ENCODE data around the gene SPECC1. TPM values are rescaled to one million over a fixed set of nuclear protein-coding genes. Genes with fewer than 3 reads are reported as not detected.
A peak's percentile ranks its signal among the peaks of the same experiment; 100 is the strongest.

SPECC1 gene
- total RNA-seq, 3 donors from 2014 or later: 36.4 to 59.0 (median 51.8) TPM

DNA sequence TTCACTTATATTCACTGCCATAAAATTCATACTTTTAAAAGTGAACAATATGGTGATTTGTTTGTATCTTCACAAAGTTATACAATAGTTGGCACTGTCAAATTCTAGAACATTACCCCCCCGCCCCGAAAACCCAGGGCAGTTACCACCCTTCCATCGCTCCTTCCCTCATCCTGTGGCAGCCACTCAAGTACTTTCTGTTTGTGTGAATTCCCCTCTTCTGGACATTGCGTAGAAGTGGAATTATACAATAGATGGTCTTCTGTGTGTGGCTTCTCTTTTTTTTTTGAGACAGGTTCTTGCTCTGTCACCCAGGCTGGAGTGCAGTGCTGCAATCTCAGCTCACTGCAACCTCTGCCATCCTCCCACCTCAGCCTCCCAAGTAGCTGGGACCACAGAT is 58.6 kb downstream of the SPECC1 start:
- Histone ChIP-seq H3K27ac (no peak overlapping the region), H3K27me3 (no peaks in the 10 kb centered on the region), H3K4me1 (peaks cover 6 to 14% of the 10 kb centered on the region in 2 donors), H3K36me3 (no peaks in the 10 kb centered on the region), H3K4me3 (no peak overlapping the region), H3K9me3 (no peaks in the 10 kb centered on the region)
- intact Hi-C loops (cut with DNase I; ENCODE audit: low total_unique reads): no loop called here
- DNase-seq (ENCODE audit: low spot score in 2 of 2): no peak
- TF ChIP-seq, protein P1, sequence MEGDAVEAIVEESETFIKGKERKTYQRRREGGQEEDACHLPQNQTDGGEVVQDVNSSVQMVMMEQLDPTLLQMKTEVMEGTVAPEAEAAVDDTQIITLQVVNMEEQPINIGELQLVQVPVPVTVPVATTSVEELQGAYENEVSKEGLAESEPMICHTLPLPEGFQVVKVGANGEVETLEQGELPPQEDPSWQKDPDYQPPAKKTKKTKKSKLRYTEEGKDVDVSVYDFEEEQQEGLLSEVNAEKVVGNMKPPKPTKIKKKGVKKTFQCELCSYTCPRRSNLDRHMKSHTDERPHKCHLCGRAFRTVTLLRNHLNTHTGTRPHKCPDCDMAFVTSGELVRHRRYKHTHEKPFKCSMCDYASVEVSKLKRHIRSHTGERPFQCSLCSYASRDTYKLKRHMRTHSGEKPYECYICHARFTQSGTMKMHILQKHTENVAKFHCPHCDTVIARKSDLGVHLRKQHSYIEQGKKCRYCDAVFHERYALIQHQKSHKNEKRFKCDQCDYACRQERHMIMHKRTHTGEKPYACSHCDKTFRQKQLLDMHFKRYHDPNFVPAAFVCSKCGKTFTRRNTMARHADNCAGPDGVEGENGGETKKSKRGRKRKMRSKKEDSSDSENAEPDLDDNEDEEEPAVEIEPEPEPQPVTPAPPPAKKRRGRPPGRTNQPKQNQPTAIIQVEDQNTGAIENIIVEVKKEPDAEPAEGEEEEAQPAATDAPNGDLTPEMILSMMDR (IDR thresholded peaks at IDR 0.05): no peak
- TF ChIP-seq POLR2AphosphoS5 (IDR thresholded peaks at IDR 0.05) (no peak), POLR2A (IDR thresholded peaks at IDR 0.05) (no peak)

DNA sequence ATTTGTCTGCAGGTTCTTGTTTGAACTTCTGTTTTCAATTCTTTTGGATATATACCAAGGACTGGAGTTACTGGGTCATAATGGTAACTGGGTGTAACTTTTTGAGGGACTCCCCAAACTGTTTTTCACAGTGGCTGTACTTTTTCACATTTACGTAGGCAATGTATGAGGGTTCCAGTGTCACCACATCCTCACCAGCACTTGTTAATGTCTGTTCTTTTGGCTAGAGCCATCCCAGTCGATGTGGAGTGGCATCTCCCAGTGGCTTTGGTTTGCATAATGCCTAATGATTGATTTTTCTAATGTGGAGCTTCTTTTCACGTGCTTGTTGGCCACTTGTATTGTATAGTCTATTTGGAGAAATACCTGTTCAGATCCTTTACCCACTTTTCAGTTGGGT is 59.3 kb downstream of the SPECC1 start:
- no peak overlapping the region for H3K27ac ChIP-seq

DNA sequence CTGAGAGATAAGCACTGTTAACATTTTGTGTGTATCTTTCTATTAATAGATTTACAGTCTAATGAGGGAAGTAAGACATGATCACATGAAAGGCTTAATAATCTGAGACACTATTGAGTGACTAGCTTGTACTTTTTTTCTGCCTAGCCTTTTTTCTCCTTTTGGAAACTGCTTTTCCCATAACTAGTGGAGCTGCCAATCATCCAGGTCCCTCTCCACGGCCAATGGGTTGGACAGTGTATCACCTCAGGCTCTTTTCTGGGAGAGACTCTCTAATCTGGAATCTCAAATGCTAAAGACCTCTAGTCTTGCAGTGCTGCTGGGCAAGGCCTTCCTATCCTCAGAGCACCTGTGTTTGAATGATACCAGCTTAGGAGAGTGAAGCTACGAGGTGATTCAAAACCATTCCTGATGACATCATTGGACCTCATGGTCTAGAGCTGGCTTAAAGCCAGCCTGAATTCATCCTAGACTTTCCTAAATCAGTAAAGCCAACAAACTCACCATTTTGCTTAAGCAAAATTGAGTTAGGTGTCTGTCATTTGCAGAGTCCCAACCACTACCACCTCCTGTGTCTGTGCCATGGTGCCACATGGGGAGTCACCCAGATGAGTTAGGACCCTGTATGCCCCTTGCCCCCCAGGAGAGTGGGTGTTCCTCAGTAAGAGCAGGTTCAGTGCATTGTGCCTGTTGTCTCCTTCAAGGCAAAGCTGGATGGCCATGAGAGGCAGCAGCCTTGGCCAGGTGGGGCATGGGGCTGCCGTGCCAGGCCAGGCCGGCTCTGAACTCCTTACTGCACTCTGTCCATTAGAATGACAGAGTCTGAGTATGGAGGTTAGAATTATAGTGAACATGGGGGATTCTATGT is 62.9 kb downstream of the SPECC1 start:
- Histone ChIP-seq H3K4me1 (no peaks in the 10 kb centered on the region), H3K4me3 (no peak overlapping the region), H3K36me3 (no peaks in the 10 kb centered on the region), H3K27ac (no peak overlapping the region), H3K9me3 (no peaks in the 10 kb centered on the region), H3K27me3 (no peaks in the 10 kb centered on the region)
- intact Hi-C loops (cut with DNase I; ENCODE audit: low total_unique reads): no loop called here
- DNase-seq (ENCODE audit: low spot score in 2 of 2): no peak
- no peak for TF ChIP-seq POLR2A (IDR thresholded peaks at IDR 0.05)
- no peak for TF ChIP-seq POLR2AphosphoS5 (IDR thresholded peaks at IDR 0.05)

More for the DNA sequence above, 59.3 kb downstream of the SPECC1 start:
- Histone ChIP-seq H3K9me3 (no peaks in the 10 kb centered on the region), H3K4me3 (no peak overlapping the region), H3K27me3 (no peaks in the 10 kb centered on the region), H3K36me3 (no peaks in the 10 kb centered on the region), H3K4me1 (peaks cover 6 to 14% of the 10 kb centered on the region in 2 donors)
- intact Hi-C loops (cut with DNase I; ENCODE audit: low total_unique reads): no loop called here
- TF ChIP-seq POLR2A (IDR thresholded peaks at IDR 0.05): no peak
- no peak for TF ChIP-seq POLR2AphosphoS5 (IDR thresholded peaks at IDR 0.05)
- TF ChIP-seq, protein P1 (IDR thresholded peaks at IDR 0.05): no peak
- DNase-seq (ENCODE audit: low spot score in 2 of 2): no peak

DNA sequence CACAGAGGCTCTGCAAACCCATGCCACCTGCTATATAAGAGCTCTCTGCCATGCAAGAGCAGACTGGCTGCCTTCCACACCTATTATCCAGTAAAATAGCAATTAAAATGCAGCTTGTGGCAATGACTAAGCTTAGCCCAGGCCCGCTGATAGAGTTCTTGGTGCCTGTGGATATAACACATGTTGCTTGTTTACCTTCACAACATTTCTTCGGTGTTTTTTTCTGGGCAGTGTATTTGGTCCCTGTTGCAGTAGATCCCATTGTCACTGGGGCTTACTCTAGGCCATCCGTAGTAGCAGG is 63.5 kb downstream of the SPECC1 start:
- H3K27ac ChIP-seq: no peak overlapping the region

DNA sequence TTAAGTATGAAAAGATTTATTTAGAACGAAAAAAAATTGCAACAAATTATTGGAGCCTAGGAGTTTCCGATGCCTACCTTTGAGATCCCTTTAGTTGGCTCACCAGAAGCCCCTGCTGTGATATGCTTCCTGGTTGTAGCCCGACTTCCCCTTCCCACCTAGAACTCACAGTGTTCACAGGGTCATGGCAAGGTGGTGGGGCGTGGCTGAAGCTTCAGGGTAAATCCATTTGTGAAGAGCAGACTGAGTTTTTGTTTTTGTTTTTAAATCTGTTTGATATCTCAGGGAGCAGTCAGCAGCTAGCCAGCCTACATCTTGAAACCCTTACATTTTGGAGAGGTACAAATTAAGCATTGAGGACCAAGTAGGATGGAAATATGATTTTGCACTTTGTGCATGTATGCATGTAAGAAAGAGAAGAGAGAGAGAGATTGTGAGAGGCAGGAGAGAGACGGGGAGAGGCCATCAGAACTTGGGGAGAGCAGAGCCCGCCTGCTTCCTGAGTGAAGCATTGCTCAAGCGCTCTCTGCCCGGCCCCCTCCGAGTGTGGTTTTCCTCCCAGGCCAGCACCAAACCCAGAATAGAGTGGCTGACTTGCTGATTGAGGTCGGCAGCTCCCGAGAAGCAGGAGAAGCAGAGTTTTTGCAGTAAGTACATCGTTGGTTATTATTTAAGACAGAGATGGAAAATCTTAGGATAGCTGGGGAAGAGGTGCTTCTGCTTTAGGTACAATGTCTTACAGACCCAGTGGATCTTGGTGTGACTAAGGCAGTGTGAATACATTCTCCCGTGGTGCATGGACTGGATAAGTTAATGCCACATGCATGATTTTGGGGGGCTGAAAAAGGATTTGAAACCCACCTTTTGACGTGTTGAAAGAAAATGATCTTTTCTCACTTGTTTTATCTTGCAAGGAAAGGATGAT is 64.2 kb downstream of the SPECC1 start:
- TF ChIP-seq, protein P1 (IDR thresholded peaks at IDR 0.05): no peak
- TF ChIP-seq POLR2AphosphoS5 (IDR thresholded peaks at IDR 0.05) (no peak), POLR2A (IDR thresholded peaks at IDR 0.05) (no peak)
- Histone ChIP-seq H3K4me3 (peak overlapping the region; percentile 11 to 42 (median 33)), H3K27ac (peak overlapping the region in 1 of 2 donors; percentile 22), H3K27me3 (no peaks in the 10 kb centered on the region), H3K9me3 (no peaks in the 10 kb centered on the region), H3K36me3 (no peaks in the 10 kb centered on the region), H3K4me1 (no peaks in the 10 kb centered on the region)
- intact Hi-C loops (cut with DNase I; ENCODE audit: low total_unique reads): no loop called here
- peak in 1 of 2 donors; percentile 32 for DNase-seq (ENCODE audit: low spot score in 2 of 2)

More for the DNA sequence above, 63.5 kb downstream of the SPECC1 start:
- Histone ChIP-seq H3K4me1 (no peaks in the 10 kb centered on the region), H3K27me3 (no peaks in the 10 kb centered on the region), H3K9me3 (no peaks in the 10 kb centered on the region), H3K4me3 (no peak overlapping the region), H3K36me3 (no peaks in the 10 kb centered on the region)
- intact Hi-C loops (cut with DNase I; ENCODE audit: low total_unique reads): no loop called here
- no peak for DNase-seq (ENCODE audit: low spot score in 2 of 2)
- TF ChIP-seq POLR2A (IDR thresholded peaks at IDR 0.05): no peak
- TF ChIP-seq, protein P1 (IDR thresholded peaks at IDR 0.05): no peak
- TF ChIP-seq POLR2AphosphoS5 (IDR thresholded peaks at IDR 0.05): no peak

Data from breast epithelium (tissue), 4 donors.